ENCODE results near the gene PLCB4. TPM values are rescaled to one million over a fixed set of nuclear protein-coding genes. Genes with fewer than 3 reads are reported as not detected.

PLCB4 gene
- total RNA-seq (2014; rRNA removed; shearing (Covaris generic)) (not detected in 2 replicates), total RNA-seq (2022) (not detected in 2 replicates), Bru-seq, nascent RNA (percentile 6 among the genes with signal in this experiment), BruChase-seq, experiment 1, labeled RNA remaining after a 6-hour chase (percentile 5 among the genes with signal in this experiment), BruChase-seq, experiment 2, labeled RNA remaining after a 2-hour chase (percentile 4 among the genes with signal in this experiment)
- long read RNA-seq: 0 reads

DNA sequence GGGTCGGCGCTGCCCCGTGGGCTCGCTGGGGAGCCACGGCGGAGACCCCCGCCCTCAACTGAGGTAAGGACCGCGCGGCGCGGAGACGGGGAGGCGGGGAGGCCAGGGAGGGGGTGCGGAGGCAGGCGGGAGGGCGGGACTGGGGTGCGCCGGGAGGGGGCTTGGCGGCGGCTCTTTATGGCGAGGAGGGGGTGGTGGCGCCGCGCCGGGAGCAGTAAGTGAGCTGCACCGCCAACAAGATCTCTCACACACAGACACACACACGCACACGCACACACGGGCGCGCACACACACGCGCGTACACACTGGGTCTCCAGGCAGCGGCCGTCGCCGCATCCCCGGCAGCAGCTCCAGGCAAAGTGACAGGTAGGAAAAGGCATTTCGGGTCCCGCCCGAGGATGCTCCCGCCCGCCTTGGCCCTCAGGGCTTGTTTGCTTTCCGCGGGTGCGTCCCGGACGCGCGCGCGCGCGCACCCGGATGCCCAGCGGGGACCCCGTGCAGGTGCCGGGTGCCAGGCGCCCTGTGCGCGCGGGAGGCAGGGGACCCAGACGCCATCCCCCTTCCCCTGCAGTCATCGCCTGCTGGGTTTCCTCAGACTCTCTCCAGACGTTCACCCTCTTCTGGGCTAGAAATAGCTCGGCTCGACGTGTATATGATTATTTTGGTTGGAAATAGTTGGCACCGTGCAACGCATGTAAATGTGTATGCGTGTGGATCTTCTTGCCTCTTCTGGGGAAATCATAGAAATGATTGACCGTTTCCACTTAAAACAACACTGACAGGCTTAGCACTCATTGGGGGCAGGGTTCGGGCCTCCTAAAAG is at the start of gene PLCB4:
Gene PLCB4 (plus strand): TSS at position 247 of the 823 bp plus-strand sequence. CDS start 238,728 bp downstream, outside the sequence.
- no peaks in the 10 kb centered on the region for H3K36me3 ChIP-seq (ENCODE audit: insufficient read depth, low read length)
- H3K27ac ChIP-seq (ENCODE audit: low read depth, low read length, poor library complexity, severe bottlenecking): no peak within 1 kb of the TSS
- H3K4me2 ChIP-seq (ENCODE audit: low read length): no peak within 1 kb of the TSS
- H4K20me1 ChIP-seq (ENCODE audit: insufficient read depth, low read length): no peaks in the 10 kb centered on the region
- H3K9me2 ChIP-seq (ENCODE audit: insufficient read depth, low read length): no peaks in the 10 kb centered on the region
- ChIA-PET POLR2A (no interaction called here), CTCF (ENCODE audit: unreplicated experiment) (no interaction called here)
- no peaks in the 10 kb centered on the region for H3K79me2 ChIP-seq (ENCODE audit: insufficient read depth, low read depth, low read length)
- no peak for TF ChIP-seq CTCF (conservative IDR thresholded peaks at IDR 0.05; ENCODE audit: low read length)
- TF ChIP-seq EZH2phosphoT487 (IDR thresholded peaks at IDR 0.05; ENCODE audit: borderline replicate concordance, low read depth, low read length): no peak
- DNase-seq (ENCODE audit: low spot score): no peak
- no peak within 1 kb of the TSS for H2AFZ ChIP-seq (ENCODE audit: low read length)
- intact Hi-C loops (cut with micrococcal nuclease; ENCODE audit: unreplicated experiment): no loop called here
- no peaks in the 10 kb centered on the region for H3K9me3 ChIP-seq (ENCODE audit: low read length)
- no peaks in the 10 kb centered on the region for H3K4me1 ChIP-seq (ENCODE audit: insufficient read depth, low read length, poor library complexity, severe bottlenecking)
- BruUV-seq (replicated peaks): no TSS peak
- no peak within 1 kb of the TSS for H3K4me3 ChIP-seq (ENCODE audit: low read depth, low read length, poor library complexity, severe bottlenecking)

- ChIA-PET CTCF (ENCODE audit: unreplicated experiment) (no interaction called here), POLR2A (interaction anchor here (0.6 kb wide), 1 partner anchor 13 kb away, joined by 3 read pairs; no protein-coding TSS in a partner anchor)
- no peaks in the 10 kb centered on the region for H3K9me3 ChIP-seq (ENCODE audit: low read length)
- no peaks in the 10 kb centered on the region for H3K79me2 ChIP-seq (ENCODE audit: insufficient read depth, low read depth, low read length)
- TF ChIP-seq EZH2phosphoT487 (IDR thresholded peaks at IDR 0.05; ENCODE audit: borderline replicate concordance, low read depth, low read length): no peak
- no peak for TF ChIP-seq CTCF (conservative IDR thresholded peaks at IDR 0.05; ENCODE audit: low read length)
- no peak overlapping the region for H2AFZ ChIP-seq (ENCODE audit: low read length)
- no peaks in the 10 kb centered on the region for H3K9me2 ChIP-seq (ENCODE audit: insufficient read depth, low read length)
- DNase-seq (ENCODE audit: low spot score): no peak
- H3K4me3 ChIP-seq (ENCODE audit: low read depth, low read length, poor library complexity, severe bottlenecking): no peak overlapping the region
- no peak overlapping the region for H3K27ac ChIP-seq (ENCODE audit: low read depth, low read length, poor library complexity, severe bottlenecking)
- no TSS peak for BruUV-seq (replicated peaks)
- H3K4me2 ChIP-seq (ENCODE audit: low read length): no peak overlapping the region
- no peaks in the 10 kb centered on the region for H4K20me1 ChIP-seq (ENCODE audit: insufficient read depth, low read length)
- intact Hi-C loops (cut with micrococcal nuclease; ENCODE audit: unreplicated experiment): no loop called here
- no peaks in the 10 kb centered on the region for H3K4me1 ChIP-seq (ENCODE audit: insufficient read depth, low read length, poor library complexity, severe bottlenecking)
- no peaks in the 10 kb centered on the region for H3K36me3 ChIP-seq (ENCODE audit: insufficient read depth, low read length)
These were observed 49.1 kb upstream of the PLCB4 start for GRCh38 chr20:9019833-9020232.

DNA sequence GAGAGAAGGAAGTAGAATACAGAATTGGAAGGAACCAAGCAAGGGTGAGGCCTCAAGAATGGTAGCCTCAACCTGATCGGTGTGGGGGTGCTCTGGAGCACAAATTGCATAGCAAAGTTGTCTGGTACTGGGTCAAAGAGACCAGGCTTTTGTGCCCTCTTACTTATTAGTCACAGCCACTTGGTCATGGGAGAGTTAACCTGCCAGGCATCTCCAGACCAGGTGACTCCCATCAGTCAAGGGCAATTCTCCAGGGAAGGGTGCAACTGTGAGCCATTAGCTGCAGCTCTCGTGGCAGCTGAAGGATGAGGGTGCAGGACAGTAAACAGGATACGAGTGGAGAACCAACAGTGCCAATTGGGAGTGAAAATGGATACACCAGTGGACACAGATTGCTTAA is 47.7 kb upstream of the PLCB4 start:
- POLR2A ChIA-PET: no interaction called here
- BruUV-seq (replicated peaks): no TSS peak
- H3K4me3 ChIP-seq (ENCODE audit: low read depth, low read length, poor library complexity, severe bottlenecking): no peak overlapping the region
- no peak for TF ChIP-seq EZH2phosphoT487 (IDR thresholded peaks at IDR 0.05; ENCODE audit: borderline replicate concordance, low read depth, low read length)
- TF ChIP-seq CTCF (conservative IDR thresholded peaks at IDR 0.05; ENCODE audit: low read length): no peak
- intact Hi-C loops (cut with micrococcal nuclease; ENCODE audit: unreplicated experiment): no loop called here
- no peaks in the 10 kb centered on the region for H3K79me2 ChIP-seq (ENCODE audit: insufficient read depth, low read depth, low read length)
- no peaks in the 10 kb centered on the region for H3K9me3 ChIP-seq (ENCODE audit: low read length)
- H4K20me1 ChIP-seq (ENCODE audit: insufficient read depth, low read length): no peaks in the 10 kb centered on the region
- no peaks in the 10 kb centered on the region for H3K9me2 ChIP-seq (ENCODE audit: insufficient read depth, low read length)
- CTCF ChIA-PET (ENCODE audit: unreplicated experiment): no interaction called here
- no peaks in the 10 kb centered on the region for H3K36me3 ChIP-seq (ENCODE audit: insufficient read depth, low read length)
- H2AFZ ChIP-seq (ENCODE audit: low read length): no peak overlapping the region
- H3K4me1 ChIP-seq (ENCODE audit: insufficient read depth, low read length, poor library complexity, severe bottlenecking): no peaks in the 10 kb centered on the region
- H3K27ac ChIP-seq (ENCODE audit: low read depth, low read length, poor library complexity, severe bottlenecking): no peak overlapping the region
- H3K4me2 ChIP-seq (ENCODE audit: low read length): no peak overlapping the region
- DNase-seq (ENCODE audit: low spot score): no peak

Measured in OCI-LY7 (cell line).